ENCODE results near the gene KIF26A. TPM values are rescaled to one million over a fixed set of nuclear protein-coding genes. Genes with fewer than 3 reads are reported as not detected.

KIF26A gene
- total RNA-seq, 4 donors from 2014 or later = 0.59 to 3.3 (median 1.5) TPM

DNA sequence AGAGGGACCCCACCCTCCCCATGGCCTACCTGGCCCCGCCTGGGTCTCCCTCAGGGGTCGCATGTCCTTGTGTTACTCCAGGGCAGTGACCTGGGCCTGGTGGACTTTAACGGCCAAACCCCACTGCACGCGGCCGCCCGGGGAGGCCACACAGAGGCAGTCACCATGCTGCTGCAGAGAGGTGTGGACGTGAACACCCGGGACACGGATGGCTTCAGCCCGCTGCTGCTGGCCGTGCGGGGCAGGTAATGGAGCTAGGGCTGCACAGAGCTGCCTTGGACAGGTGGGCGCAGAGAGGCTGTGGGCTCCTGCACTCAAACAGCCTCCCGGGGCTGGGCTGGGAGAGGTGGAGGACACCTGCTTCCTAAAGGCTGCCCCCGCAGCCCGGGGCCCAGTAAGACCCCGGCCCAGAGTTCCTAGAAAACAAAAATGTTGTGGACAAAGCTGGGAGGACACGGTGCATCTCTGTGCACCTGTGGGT lies 31.2 kb upstream of the KIF26A start:
- no peak for ATAC-seq
- Histone ChIP-seq H3K36me3 (no peaks in the 10 kb centered on the region), H3K27ac (no peak overlapping the region), H3K4me3 (no peak overlapping the region), H3K27me3 (no peaks in the 10 kb centered on the region), H3K9me3 (no peaks in the 10 kb centered on the region), H3K4me1 (no peaks in the 10 kb centered on the region)
- no peak for DNase-seq
- intact Hi-C loops (cut with DNase I; ENCODE audit: low total_unique reads) = no loop called here
- in situ Hi-C loops (cut with MboI; ENCODE audit: low sequenced_read_pairs in 4 of 4) = no loop called here
- no peak for TF ChIP-seq POLR2A (IDR thresholded peaks at IDR 0.05)
- TF ChIP-seq, protein P1, sequence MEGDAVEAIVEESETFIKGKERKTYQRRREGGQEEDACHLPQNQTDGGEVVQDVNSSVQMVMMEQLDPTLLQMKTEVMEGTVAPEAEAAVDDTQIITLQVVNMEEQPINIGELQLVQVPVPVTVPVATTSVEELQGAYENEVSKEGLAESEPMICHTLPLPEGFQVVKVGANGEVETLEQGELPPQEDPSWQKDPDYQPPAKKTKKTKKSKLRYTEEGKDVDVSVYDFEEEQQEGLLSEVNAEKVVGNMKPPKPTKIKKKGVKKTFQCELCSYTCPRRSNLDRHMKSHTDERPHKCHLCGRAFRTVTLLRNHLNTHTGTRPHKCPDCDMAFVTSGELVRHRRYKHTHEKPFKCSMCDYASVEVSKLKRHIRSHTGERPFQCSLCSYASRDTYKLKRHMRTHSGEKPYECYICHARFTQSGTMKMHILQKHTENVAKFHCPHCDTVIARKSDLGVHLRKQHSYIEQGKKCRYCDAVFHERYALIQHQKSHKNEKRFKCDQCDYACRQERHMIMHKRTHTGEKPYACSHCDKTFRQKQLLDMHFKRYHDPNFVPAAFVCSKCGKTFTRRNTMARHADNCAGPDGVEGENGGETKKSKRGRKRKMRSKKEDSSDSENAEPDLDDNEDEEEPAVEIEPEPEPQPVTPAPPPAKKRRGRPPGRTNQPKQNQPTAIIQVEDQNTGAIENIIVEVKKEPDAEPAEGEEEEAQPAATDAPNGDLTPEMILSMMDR (IDR thresholded peaks at IDR 0.05 in 4 of 5, conservative IDR thresholded peaks at IDR 0.05 in 1 of 5) = no peak

DNA sequence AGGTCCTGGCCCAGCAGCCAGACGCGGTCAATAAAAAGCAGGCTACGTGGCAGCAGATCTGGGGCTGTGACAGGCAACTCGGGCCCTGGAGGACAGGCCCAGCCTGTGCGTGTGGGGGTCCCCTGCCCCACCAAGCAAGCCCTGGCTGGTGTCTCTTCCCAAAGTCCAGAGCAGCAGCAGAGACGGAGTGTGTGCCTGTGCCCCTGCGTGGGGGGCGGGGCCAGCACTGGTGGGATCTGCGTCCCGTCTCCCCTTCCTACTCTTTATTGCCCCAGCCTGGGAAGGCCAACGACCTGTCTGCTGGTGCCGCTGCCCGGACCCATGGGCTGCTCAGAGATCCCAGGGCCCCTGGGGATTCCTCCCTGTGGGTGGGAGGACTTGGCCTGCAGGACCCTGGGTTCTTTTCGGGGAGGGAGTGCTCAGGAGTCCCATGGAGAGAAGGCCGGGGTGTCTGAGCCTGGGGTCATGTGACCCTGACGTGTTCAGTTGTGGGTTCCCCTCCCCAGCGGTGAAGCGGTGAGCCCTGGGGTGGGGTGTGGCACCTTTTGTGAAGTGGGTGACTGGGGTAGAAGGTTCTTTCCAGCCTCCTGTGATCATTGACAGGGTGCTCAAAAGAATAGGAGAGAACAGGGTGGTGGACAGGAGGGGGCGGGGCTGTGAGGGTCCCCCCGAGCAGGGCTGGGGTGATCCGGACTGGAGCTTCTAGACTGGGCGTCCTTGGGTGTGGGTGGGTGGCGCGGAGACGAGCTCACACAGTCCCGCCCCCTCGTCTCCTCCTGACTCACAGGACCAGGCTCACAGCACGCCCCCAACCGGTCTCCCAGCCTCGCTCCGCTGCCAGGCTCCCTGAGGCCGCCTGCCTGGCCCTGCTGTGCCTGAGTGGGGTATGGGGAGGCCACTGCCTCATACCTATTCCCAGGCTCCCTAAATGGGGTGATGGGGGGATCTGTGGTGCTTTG lies 30.5 kb upstream of the KIF26A start:
- TF ChIP-seq, protein P1 (IDR thresholded peaks at IDR 0.05 in 4 of 5, conservative IDR thresholded peaks at IDR 0.05 in 1 of 5) = no peak
- no peak for TF ChIP-seq POLR2A (IDR thresholded peaks at IDR 0.05)
- Histone ChIP-seq H3K27ac (no peak overlapping the region), H3K9me3 (no peaks in the 10 kb centered on the region), H3K27me3 (no peaks in the 10 kb centered on the region), H3K4me3 (no peak overlapping the region), H3K4me1 (no peaks in the 10 kb centered on the region), H3K36me3 (no peaks in the 10 kb centered on the region)
- DNase-seq (no peak), ATAC-seq (no peak)
- intact Hi-C loops (cut with DNase I; ENCODE audit: low total_unique reads) = no loop called here
- in situ Hi-C loops (cut with MboI; ENCODE audit: low sequenced_read_pairs in 4 of 4) = no loop called here

DNA sequence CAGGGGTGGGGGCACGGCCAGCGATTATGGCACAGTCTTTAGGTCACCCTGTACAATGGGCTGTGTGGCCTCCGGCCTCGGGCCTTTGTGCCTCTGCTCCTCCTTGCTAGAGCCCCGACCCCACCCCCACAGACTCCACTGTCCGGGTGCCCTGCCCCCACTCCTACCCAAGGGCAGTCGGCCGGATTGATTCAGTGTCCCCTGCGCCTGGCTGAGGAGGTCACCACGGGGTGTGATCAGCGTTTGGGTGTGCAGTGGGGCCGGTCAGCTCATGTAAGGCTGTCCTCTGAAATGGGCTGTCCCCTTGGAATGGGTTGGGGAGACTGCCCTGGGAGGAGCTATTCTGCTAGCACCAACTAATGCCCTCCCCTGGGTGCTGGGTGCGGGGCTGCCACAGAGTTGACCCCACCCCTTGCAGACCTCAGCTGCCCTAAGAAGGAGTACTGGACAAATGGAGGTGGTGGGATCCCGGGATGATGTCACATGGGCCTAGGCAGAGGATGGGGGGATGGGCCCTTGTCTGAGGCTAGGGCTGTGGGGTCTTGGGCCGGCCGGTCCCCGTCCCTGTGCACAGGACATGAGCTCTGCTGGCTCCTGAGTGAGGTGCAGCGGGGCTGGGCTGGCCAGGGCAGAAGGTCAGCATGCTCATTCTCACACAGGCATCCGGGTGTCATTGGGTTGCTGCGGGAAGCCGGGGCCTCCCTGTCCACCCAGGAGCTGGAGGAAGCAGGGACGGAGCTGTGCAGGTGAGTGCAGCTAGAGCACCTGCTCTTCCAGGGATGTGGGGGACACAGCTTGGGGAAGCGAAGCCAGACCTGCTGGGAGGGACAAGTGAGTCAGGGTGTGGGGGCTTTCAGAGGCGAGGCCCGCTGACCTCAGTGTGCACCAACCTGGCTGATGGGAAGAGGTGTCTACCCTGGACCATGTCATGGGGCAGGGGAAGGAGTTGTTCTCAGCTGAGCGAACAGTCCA lies 29.5 kb upstream of the KIF26A start:
- no peaks in the 10 kb centered on the region for H3K9me3 ChIP-seq
- H3K27me3 ChIP-seq = peaks cover 0 to 4% (median 0%) of the 10 kb centered on the region in 3 donors
- ATAC-seq (no peak), DNase-seq (no peak)
- intact Hi-C loops (cut with DNase I; ENCODE audit: low total_unique reads) = no loop called here
- H3K4me3 ChIP-seq = no peak overlapping the region
- in situ Hi-C loops (cut with MboI; ENCODE audit: low sequenced_read_pairs in 4 of 4) = no loop called here
- H3K4me1 ChIP-seq = no peaks in the 10 kb centered on the region
- no peaks in the 10 kb centered on the region for H3K36me3 ChIP-seq
- TF ChIP-seq, protein P1 (IDR thresholded peaks at IDR 0.05 in 4 of 5, conservative IDR thresholded peaks at IDR 0.05 in 1 of 5) = no peak
- no peak for TF ChIP-seq POLR2A (IDR thresholded peaks at IDR 0.05)
- H3K27ac ChIP-seq = no peak overlapping the region

DNA sequence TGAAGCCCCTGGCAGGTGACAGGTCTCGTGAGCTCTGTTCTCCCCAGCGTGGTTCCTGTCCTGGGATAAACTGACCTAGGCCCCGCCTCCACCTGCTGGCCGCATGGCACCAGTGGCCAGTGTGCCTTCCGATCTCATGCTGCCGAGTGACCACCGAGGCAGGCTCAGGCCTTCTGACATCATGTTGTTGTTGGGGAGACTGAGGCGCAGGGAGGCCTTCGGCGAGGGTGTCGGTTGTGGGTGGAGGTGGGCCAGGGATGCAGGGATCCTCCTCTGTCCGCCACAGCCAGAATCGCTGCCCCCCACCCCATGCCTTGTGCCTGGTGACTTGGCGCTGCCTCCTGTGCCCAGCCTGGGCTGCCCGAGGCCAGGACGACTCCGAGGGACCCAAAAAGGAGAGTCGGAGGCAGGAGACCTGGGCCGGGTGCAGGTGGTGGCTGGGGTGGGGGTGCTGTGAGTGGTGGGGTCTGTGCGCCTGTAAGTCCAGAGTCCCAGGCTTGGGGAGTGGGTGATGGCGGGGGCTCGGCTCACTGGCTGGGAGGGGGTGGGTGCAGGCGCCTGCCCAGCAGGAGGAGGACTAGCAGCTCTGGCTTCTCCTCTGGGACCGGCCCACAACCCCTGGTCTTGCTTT lies 28.5 kb upstream of the KIF26A start:
- no peak for DNase-seq
- H3K9me3 ChIP-seq = no peaks in the 10 kb centered on the region
- H3K36me3 ChIP-seq = no peaks in the 10 kb centered on the region
- intact Hi-C loops (cut with DNase I; ENCODE audit: low total_unique reads) = no loop called here
- no peak overlapping the region for H3K4me3 ChIP-seq
- peaks cover 0 to 9% (median 6%) of the 10 kb centered on the region in 3 donors for H3K27me3 ChIP-seq
- H3K27ac ChIP-seq = no peak overlapping the region
- in situ Hi-C loops (cut with MboI; ENCODE audit: low sequenced_read_pairs in 4 of 4) = no loop called here
- TF ChIP-seq, protein P1 (IDR thresholded peaks at IDR 0.05 in 4 of 5, conservative IDR thresholded peaks at IDR 0.05 in 1 of 5) = no peak
- no peak for TF ChIP-seq POLR2A (IDR thresholded peaks at IDR 0.05)
- no peaks in the 10 kb centered on the region for H3K4me1 ChIP-seq
- ATAC-seq = no peak
